SK-N-SH (cell line): ENCODE data around the gene PODXL2.

Source experiments
- FOSL2 ChIP-seq: IDR thresholded peaks from 2 replicates; pipeline ENCODE4 v1.4.0; 2012; ENCODE audit warnings: low read depth, mild to moderate bottlenecking, moderate library complexity, borderline replicate concordance
- GABPA ChIP-seq: IDR thresholded peaks from 2 replicates; pipeline ENCODE4 v1.4.0; 2012; ENCODE audit warnings: low read depth, mild to moderate bottlenecking
- MXI1 ChIP-seq: IDR thresholded peaks from 2 replicates; pipeline ENCODE4 v1.6.1; 2012; ENCODE audit warnings: mild to moderate bottlenecking, low read depth, low read length, improper control_type of control experiment
- POLR2AphosphoS5 ChIP-seq: IDR thresholded peaks from 2 replicates; pipeline ENCODE4 v1.6.1; 2012; ENCODE audit warnings: low read depth, low read length
- RAD21 ChIP-seq: IDR thresholded peaks from 2 replicates; pipeline ENCODE4 v1.6.1; 2012; ENCODE audit warnings: mild to moderate bottlenecking, low read length
- RCOR1 ChIP-seq: fragments of 150-350 bp; IDR thresholded peaks from 2 replicates; pipeline ENCODE4 v1.6.1; 2017; ENCODE audit warnings: antibody characterized with exemption, low read length
- RFX5 ChIP-seq: IDR thresholded peaks from 2 replicates; pipeline ENCODE4 v1.6.1; 2012; ENCODE audit warnings: mild to moderate bottlenecking, improper control_type of control experiment, low read length
- SIN3A ChIP-seq: IDR thresholded peaks from 2 replicates; pipeline ENCODE4 v1.6.1; 2012; ENCODE audit warnings: low read depth, mild to moderate bottlenecking, low read length, moderate library complexity, borderline replicate concordance
- TCF12 ChIP-seq: IDR thresholded peaks from 2 replicates; pipeline ENCODE4 v1.4.0; 2012
- TF ChIP-seq, protein P1 (sequence below): fragments of 200-600 bp; sonication (generic); IDR thresholded peaks from 2 replicates; pipeline ENCODE4 v1.6.1; 2017; ENCODE audit warnings: antibody characterized with exemption, mild to moderate bottlenecking, moderate library complexity
- TF ChIP-seq, protein P2 (sequence below): IDR thresholded peaks from 2 replicates; pipeline ENCODE4; 2012

DNA sequence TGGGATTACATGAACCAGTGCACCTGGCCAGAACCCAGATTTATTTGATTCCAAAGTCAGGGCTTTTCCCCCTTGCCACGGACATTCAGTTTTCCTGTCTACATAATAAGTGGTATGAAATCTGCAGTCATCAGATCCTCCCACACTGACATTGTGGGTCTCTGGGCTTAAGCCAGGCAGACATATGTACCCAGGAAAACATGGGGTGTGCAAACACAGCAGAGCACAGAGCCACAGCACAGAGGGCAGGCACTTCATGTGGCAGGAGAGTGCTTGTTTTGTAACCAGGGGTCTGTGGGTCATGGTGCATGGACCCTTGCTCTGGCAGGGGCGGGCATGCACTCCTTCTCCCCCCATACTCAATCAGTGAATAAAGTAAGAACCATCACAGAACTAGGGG is 37.7 kb downstream of the PODXL2 start:
- TF ChIP-seq POLR2AphosphoS5: no peak
- TF ChIP-seq, protein P1, sequence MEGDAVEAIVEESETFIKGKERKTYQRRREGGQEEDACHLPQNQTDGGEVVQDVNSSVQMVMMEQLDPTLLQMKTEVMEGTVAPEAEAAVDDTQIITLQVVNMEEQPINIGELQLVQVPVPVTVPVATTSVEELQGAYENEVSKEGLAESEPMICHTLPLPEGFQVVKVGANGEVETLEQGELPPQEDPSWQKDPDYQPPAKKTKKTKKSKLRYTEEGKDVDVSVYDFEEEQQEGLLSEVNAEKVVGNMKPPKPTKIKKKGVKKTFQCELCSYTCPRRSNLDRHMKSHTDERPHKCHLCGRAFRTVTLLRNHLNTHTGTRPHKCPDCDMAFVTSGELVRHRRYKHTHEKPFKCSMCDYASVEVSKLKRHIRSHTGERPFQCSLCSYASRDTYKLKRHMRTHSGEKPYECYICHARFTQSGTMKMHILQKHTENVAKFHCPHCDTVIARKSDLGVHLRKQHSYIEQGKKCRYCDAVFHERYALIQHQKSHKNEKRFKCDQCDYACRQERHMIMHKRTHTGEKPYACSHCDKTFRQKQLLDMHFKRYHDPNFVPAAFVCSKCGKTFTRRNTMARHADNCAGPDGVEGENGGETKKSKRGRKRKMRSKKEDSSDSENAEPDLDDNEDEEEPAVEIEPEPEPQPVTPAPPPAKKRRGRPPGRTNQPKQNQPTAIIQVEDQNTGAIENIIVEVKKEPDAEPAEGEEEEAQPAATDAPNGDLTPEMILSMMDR: no peak
- no peak for TF ChIP-seq GABPA
- TF ChIP-seq TCF12: no peak
- TF ChIP-seq, protein P2, sequence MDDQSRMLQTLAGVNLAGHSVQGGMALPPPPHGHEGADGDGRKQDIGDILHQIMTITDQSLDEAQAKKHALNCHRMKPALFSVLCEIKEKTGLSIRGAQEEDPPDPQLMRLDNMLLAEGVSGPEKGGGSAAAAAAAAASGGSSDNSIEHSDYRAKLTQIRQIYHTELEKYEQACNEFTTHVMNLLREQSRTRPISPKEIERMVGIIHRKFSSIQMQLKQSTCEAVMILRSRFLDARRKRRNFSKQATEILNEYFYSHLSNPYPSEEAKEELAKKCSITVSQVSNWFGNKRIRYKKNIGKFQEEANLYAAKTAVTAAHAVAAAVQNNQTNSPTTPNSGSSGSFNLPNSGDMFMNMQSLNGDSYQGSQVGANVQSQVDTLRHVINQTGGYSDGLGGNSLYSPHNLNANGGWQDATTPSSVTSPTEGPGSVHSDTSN: no peak
- TF ChIP-seq FOSL2: no peak
- no peak for TF ChIP-seq RCOR1
- TF ChIP-seq RAD21: no peak
- TF ChIP-seq MXI1: no peak
- no peak for TF ChIP-seq RFX5
- TF ChIP-seq SIN3A: no peak
